Breast epithelium (tissue), 3 donors: ENCODE results near the gene RD3L.

Source experiments
- POLR2A ChIP-seq: fragments of 450-650 bp; IDR thresholded peaks from one replicate; pipeline ENCODE4 v1.6.1; 2016; ENCODE audit warnings: antibody characterized with exemption, mild to moderate bottlenecking, moderate library complexity
- POLR2AphosphoS5 ChIP-seq, 3 donors: sonication (generic); formaldehyde crosslinking; IDR thresholded peaks; one replicate each; pipeline ENCODE4 v1.6.1; 2017; ENCODE audit warnings: antibody characterized with exemption in 3 of 3
- TF ChIP-seq, protein P1 (sequence below), 3 donors: fragments of 450-650 bp; IDR thresholded peaks; one replicate each; pipeline ENCODE4 v1.5.1; 2016 to 2017; ENCODE audit warnings: antibody characterized with exemption in 3 of 3, mild to moderate bottlenecking in 3 of 3, moderate library complexity in 3 of 3

DNA sequence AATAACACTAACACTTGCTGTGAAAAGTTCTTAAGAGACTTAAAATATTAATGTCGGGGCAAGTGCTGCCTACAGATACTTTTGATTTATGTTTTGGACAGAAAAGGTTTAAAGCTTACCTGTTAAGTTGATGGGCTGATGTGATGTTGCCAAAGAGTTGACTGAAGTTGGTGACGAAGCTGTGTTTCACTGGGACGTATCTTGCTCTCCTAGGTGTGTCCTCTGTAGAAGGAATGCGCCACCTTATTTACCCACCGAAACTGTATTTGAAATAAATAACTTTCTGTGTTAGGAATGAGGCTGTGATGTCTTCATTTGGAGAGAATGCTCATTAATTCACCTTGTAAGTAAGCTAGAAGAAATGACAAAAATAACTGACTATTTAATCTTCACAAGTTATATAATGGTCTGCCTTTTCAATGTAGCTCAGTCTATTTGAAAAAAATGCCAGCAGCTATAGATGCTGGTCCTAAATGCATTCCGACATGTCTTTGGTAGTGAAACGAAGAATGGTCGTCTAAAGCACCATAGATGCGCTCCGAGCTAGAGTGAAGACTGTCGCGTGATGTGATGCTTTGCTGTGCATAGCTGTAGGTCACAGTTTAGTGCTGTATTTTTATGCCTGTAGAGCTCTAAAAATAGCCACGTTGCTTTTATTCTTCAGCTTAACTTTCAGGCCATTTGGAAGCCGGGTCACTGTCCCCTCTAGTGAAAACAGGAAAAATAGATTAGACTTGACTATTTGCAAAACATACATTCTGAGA is at the start of gene RD3L:
- TF ChIP-seq, protein P1, sequence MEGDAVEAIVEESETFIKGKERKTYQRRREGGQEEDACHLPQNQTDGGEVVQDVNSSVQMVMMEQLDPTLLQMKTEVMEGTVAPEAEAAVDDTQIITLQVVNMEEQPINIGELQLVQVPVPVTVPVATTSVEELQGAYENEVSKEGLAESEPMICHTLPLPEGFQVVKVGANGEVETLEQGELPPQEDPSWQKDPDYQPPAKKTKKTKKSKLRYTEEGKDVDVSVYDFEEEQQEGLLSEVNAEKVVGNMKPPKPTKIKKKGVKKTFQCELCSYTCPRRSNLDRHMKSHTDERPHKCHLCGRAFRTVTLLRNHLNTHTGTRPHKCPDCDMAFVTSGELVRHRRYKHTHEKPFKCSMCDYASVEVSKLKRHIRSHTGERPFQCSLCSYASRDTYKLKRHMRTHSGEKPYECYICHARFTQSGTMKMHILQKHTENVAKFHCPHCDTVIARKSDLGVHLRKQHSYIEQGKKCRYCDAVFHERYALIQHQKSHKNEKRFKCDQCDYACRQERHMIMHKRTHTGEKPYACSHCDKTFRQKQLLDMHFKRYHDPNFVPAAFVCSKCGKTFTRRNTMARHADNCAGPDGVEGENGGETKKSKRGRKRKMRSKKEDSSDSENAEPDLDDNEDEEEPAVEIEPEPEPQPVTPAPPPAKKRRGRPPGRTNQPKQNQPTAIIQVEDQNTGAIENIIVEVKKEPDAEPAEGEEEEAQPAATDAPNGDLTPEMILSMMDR (IDR thresholded peaks at IDR 0.05): no peak
- no peak for TF ChIP-seq POLR2AphosphoS5 (IDR thresholded peaks at IDR 0.05)
- no peak for TF ChIP-seq POLR2A
